H7 (cell line): ENCODE results near the gene RNF187. TPM values are rescaled to one million over a fixed set of nuclear protein-coding genes. Genes with fewer than 3 reads are reported as not detected.

Source experiments
- DNase-seq: peaks from one replicate; pipeline ENCODE4 v3.0.0; 2012
- H3K27me3 ChIP-seq: 2 replicates; pipeline ENCODE4 v1.6.0; 2011; ENCODE audit warnings: mild to moderate bottlenecking, low read length; ENCODE audit not compliant: control insufficient read depth, insufficient read depth
- H3K36me3 ChIP-seq: replicated peaks from 2 replicates; pipeline ENCODE4 v1.5.1; 2011; ENCODE audit warnings: low read length; ENCODE audit not compliant: control insufficient read depth, insufficient read depth
- H3K4me3 ChIP-seq: 2 replicates; pipeline ENCODE4 v1.5.1; 2011; ENCODE audit warnings: low read depth, mild to moderate bottlenecking, control low read depth, low read length, moderate library complexity; ENCODE audit not compliant: insufficient read depth
- total RNA-seq: library from RNA; depleted of rRNA; stranded (reverse); fragments of >200 nt; shearing (Covaris generic); gene quantifications from 2 replicates; pipeline ENCODE4 v1.2.3, GENCODE V29; 2014

RNF187 gene
- total RNA-seq, 1 experiment from 2014 or later, result 183 TPM

GRCh38 chr1:228528612-228529011, 41.4 kb downstream of the RNF187 start:
- Histone ChIP-seq H3K4me3 (no peak overlapping the region), H3K27me3 (peaks cover 2% of the 10 kb centered on the region; the same call in 1 of the 2 replicates), H3K36me3 (no peaks in the 10 kb centered on the region)
- no peak for DNase-seq

GRCh38 chr1:228530086-228530758, 43.0 kb downstream of the RNF187 start:
- H3K36me3 ChIP-seq, result no peaks in the 10 kb centered on the region
- no peak for DNase-seq
- H3K27me3 ChIP-seq, result peaks cover 2% of the 10 kb centered on the region; the same call in 1 of the 2 replicates
- H3K4me3 ChIP-seq, result no peak overlapping the region

- Histone ChIP-seq H3K36me3 (no peaks in the 10 kb centered on the region), H3K27me3 (peaks cover 2% of the 10 kb centered on the region; the same call in 1 of the 2 replicates), H3K4me3 (no peak overlapping the region)
- no peak for DNase-seq
Observed at GRCh38 chr1:228530951-228531731, 44.0 kb downstream of the RNF187 start.

GRCh38 chr1:228538831-228539230, 51.6 kb downstream of the RNF187 start:
- H3K4me3 ChIP-seq, result no peak overlapping the region
- no peaks in the 10 kb centered on the region for H3K36me3 ChIP-seq
- DNase-seq, result no peak
- peaks cover 1% of the 10 kb centered on the region; the same call in 1 of the 2 replicates for H3K27me3 ChIP-seq

GRCh38 chr1:228540161-228540917, 53.2 kb downstream of the RNF187 start:
- peaks cover 3% of the 10 kb centered on the region; the same call in 1 of the 2 replicates for H3K27me3 ChIP-seq
- DNase-seq, result no peak
- H3K4me3 ChIP-seq, result no peak overlapping the region
- no peaks in the 10 kb centered on the region for H3K36me3 ChIP-seq

- no peaks in the 10 kb centered on the region for H3K36me3 ChIP-seq
- H3K27me3 ChIP-seq, result peaks cover 3% of the 10 kb centered on the region; the same call in 1 of the 2 replicates
- no peak for DNase-seq
- no peak overlapping the region for H3K4me3 ChIP-seq
Observed at GRCh38 chr1:228541725-228542124, 54.5 kb downstream of the RNF187 start.

GRCh38 chr1:228542376-228542775, 55.2 kb downstream of the RNF187 start:
- peaks cover 3% of the 10 kb centered on the region; the same call in 1 of the 2 replicates for H3K27me3 ChIP-seq
- H3K36me3 ChIP-seq, result no peaks in the 10 kb centered on the region
- no peak overlapping the region for H3K4me3 ChIP-seq
- DNase-seq, result no peak

GRCh38 chr1:228542981-228543380, 55.8 kb downstream of the RNF187 start:
- Histone ChIP-seq H3K36me3 (no peaks in the 10 kb centered on the region), H3K27me3 (peaks cover 3% of the 10 kb centered on the region; the same call in 1 of the 2 replicates), H3K4me3 (no peak overlapping the region)
- no peak for DNase-seq

- H3K27me3 ChIP-seq, result peaks cover 3% of the 10 kb centered on the region; the same call in 1 of the 2 replicates
- no peak for DNase-seq
- no peaks in the 10 kb centered on the region for H3K36me3 ChIP-seq
- H3K4me3 ChIP-seq, result no peak overlapping the region
Observed at GRCh38 chr1:228543396-228543795, 56.2 kb downstream of the RNF187 start.

GRCh38 chr1:228544021-228544850, 57.1 kb downstream of the RNF187 start:
- DNase-seq, result no peak
- no peak overlapping the region for H3K4me3 ChIP-seq
- H3K36me3 ChIP-seq, result no peaks in the 10 kb centered on the region
- H3K27me3 ChIP-seq, result peaks cover 2% of the 10 kb centered on the region; the same call in 1 of the 2 replicates

- Histone ChIP-seq H3K4me3 (no peak overlapping the region), H3K36me3 (no peaks in the 10 kb centered on the region), H3K27me3 (peaks cover 2% of the 10 kb centered on the region; the same call in 1 of the 2 replicates)
- DNase-seq, result no peak
Observed at GRCh38 chr1:228544921-228545591, 57.9 kb downstream of the RNF187 start.
